Stimulated activated CD8-positive, alpha-beta memory T cell treated with anti-CD3 and anti-CD28 coated beads, Interleukin-7, amount 100 ng/mL, for 24 hours (primary cell): Measurements from ENCODE around the gene RPS6KC1.
"Not testable (repeated sequence)": the region's sequence is repeated elsewhere in the genome, so short reads cannot be mapped to it uniquely, and the experiment has no call there.

Source experiments
- DNase-seq: peaks from one replicate; pipeline ENCODE4 v3.0.0-alpha.2; 2020; ENCODE audit warnings: low read depth

The RPS6KC1 gene

DNA sequence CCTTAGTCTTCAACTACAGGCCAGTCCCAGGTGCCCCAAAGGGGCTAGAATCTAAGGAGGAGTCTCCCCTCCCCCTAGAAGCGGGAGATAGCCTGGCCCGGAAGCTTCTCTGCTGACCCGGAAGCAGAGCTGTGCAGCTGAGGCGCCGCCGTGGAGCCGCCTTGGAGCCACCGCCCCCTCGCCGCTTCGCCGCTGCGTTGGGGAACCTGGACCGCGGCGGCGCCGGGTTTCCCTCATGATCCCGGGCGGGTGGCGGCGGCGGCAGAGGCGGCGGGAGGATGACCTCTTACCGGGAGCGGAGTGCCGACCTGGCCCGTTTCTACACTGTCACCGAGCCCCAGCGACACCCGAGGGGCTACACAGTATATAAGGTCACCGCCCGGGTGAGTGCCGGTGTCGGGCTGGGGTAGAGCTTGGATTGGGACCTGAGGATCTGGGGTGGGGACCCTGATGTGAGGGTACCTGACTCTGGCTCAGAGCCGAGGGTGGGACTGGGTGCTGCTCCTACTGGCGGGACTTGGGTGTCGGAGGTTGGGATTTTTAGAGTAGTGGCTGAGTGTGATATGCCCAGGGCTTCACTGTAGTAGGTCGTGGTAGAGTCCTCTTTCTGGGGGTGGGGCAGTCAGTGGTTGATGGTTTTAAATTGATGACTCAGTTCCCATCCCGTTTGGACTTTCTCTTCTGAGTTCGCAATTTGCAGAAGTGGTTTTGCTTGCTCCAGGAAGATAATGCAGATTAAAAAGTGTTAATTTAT, at the start of gene RPS6KC1:
Gene RPS6KC1 (plus strand): TSS at position 115 of the 754 bp plus-strand sequence. CDS start 164 bp downstream, at position 279.
- DNase-seq, result peak; percentile 65

- DNase-seq, result no peak
Observed at GRCh38 chr1:213003256-213003655, 47.8 kb upstream of the RPS6KC1 start.

- DNase-seq, result no peak
Observed at GRCh38 chr1:213008564-213008963, 42.5 kb upstream of the RPS6KC1 start.

DNA sequence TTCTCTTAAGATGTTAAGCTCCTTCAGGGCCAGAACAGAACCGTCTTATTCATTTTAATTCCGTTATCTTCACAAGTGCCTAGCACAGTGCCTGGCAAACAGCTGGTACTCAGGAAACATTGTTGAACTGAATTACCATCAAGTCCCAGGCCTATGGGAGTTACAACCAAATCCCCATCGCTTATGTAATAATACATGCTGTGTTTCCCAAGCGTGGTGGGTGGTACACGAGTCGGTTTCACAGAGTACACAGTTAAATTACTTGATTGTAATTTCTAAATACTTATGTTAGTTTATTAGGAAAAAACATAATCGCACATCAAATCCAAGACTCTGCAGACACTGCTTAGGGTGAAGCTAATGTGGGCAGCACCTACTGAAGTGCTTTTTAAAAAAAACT, 36.4 kb upstream of the RPS6KC1 start:
- DNase-seq, result no peak

- DNase-seq, result peak; percentile 89
Observed at GRCh38 chr1:213015099-213016050, 35.7 kb upstream of the RPS6KC1 start, which contains the start of gene ANGEL2. ANGEL2 (minus strand) TSS chr1:213015867; CDS start chr1:213015671, 196 bp downstream.

- no peak for DNase-seq
Observed at GRCh38 chr1:213017447-213018273, 33.4 kb upstream of the RPS6KC1 start.

GRCh38 chr1:213019450-213019849, 31.6 kb upstream of the RPS6KC1 start:
- no peak for DNase-seq

- no peak for DNase-seq
Observed at GRCh38 chr1:213020016-213020415, 31.0 kb upstream of the RPS6KC1 start.

DNA sequence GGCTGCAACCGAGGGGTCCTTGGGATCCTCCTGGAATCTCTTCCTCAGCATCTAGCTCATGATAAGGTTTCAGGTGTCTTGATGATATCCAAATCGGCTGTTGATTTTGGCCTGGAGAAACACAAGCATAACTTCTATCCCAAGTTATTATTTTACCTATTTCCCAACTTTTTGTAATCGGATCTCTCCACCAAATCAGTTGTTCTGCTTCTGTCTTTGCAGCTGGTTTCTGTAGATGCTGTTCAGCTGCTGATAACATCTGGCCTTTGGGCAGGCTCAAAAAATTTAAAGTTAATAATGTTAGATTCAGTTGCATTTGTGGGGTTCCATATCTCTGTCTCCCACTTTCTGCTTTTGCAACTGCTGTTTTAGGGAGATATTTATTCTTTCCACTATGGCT, 24.0 kb upstream of the RPS6KC1 start:
- DNase-seq, result not testable (repeated sequence)

DNA sequence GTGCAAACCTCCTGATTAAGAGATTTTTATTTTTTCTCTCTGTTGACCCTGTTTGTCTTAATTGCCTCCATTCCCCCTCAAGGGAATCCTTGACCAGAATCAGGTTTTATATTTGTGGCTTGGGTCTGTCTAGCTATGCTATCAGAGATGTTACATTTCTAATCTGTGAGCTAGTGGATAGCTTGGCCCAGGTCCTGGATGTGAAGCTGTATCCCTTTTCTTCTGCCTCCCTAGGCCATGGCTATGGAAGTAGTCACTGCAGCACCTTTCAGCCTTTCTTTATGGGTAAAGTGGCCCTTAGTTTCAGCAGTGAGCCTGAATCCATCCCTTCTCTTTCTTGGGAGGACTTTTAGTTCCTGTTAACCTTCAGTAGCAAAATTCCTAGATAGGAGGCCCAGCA, 18.4 kb upstream of the RPS6KC1 start:
- no peak for DNase-seq

DNA sequence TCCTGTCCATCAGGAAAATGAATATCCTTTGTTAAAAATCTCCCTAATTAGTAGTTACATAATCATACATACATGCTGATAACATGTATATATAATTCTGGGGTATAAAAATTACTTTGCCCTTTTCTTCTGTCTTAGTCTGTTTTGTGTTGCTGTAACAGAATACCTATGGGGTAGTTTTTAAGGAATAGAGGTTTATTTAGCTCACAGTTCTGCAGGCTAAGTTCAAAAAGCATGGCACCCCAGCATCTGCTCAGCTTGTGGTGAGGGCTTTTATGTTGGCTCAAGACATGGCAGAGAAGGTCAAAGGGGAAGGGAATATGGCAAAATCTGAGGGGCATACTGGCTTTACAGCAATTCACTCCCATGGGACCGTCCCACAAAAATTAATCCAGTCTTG, 16.3 kb upstream of the RPS6KC1 start:
- DNase-seq, result no peak

- DNase-seq, result no peak
Observed at GRCh38 chr1:213035573-213035972, 15.5 kb upstream of the RPS6KC1 start.

GRCh38 chr1:213041443-213041842, 9.6 kb upstream of the RPS6KC1 start:
- DNase-seq, result no peak

GRCh38 chr1:213045321-213046226, 5.5 kb upstream of the RPS6KC1 start:
- not testable (repeated sequence) for DNase-seq

GRCh38 chr1:213049232-213049631, 1.8 kb upstream of the RPS6KC1 start:
- no peak for DNase-seq

- no peak for DNase-seq
Observed at GRCh38 chr1:213050745-213051126, 305 bp upstream of the RPS6KC1 start.

DNA sequence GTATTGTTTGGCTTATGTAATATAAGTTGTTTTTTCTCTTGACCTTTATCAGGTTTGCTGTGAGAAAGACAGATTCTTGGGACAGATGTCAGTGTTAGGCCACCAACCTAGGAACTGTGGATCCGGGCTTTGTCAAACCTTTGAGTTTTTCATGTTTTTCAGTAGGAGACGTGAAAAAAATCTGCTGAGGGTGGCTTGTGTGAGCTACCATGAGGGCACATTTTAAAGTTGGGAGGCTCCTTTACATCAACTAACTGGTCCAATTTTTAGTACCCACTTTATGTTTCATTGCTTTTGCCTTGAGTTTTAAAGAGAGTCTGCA, 801 bp downstream of the RPS6KC1 start:
- DNase-seq, result no peak

DNA sequence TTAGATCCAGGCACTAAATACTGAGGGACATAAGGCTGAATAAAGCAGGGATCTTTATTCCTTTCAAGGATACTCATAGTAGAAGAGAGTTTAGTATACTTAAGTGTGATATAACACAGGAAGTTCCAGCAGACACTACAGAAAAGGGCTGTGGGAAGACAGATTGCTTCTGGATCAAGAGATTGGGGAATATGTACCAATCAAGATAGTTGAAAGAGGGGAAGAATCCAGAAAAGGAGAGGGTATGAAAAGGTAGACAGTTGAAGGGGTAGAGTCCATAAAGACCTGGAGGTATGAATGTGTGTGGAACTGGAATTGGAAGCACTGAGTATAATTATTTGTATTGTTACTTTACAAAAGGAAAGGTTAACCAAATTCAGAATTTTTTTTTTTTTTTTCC, 2.4 kb downstream of the RPS6KC1 start:
- DNase-seq, result no peak

GRCh38 chr1:213054142-213054541, 3.1 kb downstream of the RPS6KC1 start:
- no peak for DNase-seq

- no peak for DNase-seq
Observed at GRCh38 chr1:213054733-213055591, 3.9 kb downstream of the RPS6KC1 start.
